Liver (tissue), 9 donors: ENCODE data around the gene CD8A. TPM values are rescaled to one million over a fixed set of nuclear protein-coding genes. Genes with fewer than 3 reads are reported as not detected.

Source experiments
- DNase-seq: peaks from one replicate; pipeline ENCODE4 v3.0.0-alpha.2; 2017; ENCODE audit warnings: low spot score
- H3K27ac ChIP-seq, 2 donors: one replicate each; pipeline ENCODE4 v1.7.0; 2013; ENCODE audit warnings: inconsistent platforms in 2 of 2, low read length in 2 of 2, control low read depth in 1 of 2, low read depth in 1 of 2, mild to moderate bottlenecking in 1 of 2
- H3K27me3 ChIP-seq, 4 donors: one replicate each; pipeline versions ENCODE4 v1.6.1 to v1.7.0; 2013; ENCODE audit warnings: low read length in 3 of 4, inconsistent platforms in 1 of 4, mild to moderate bottlenecking in 1 of 4, moderate library complexity in 1 of 4; ENCODE audit not compliant: control insufficient read depth in 4 of 4, insufficient read depth in 4 of 4
- H3K36me3 ChIP-seq, 4 donors: one replicate each; pipeline versions ENCODE4 v1.6.1 to v1.7.0; 2013; ENCODE audit warnings: low read length in 3 of 4, mild to moderate bottlenecking in 3 of 4, low read depth in 1 of 4, moderate library complexity in 1 of 4; ENCODE audit not compliant: control insufficient read depth in 4 of 4, insufficient read depth in 3 of 4
- H3K4me1 ChIP-seq, 4 donors: one replicate each; pipeline versions ENCODE4 v1.6.1 to v1.7.0; 2013; ENCODE audit warnings: low read length in 3 of 4, mild to moderate bottlenecking in 3 of 4, moderate library complexity in 1 of 4; ENCODE audit not compliant: control insufficient read depth in 4 of 4, insufficient read depth in 4 of 4
- H3K4me3 ChIP-seq, 3 donors: one replicate each; pipeline versions ENCODE4 v1.6.1 to v1.7.0; 2013; ENCODE audit warnings: low read length in 3 of 3, control low read depth in 1 of 3, low read depth in 1 of 3, mild to moderate bottlenecking in 1 of 3
- H3K9ac ChIP-seq, 2 donors: one replicate each; pipeline ENCODE4 v1.7.0; 2013; ENCODE audit warnings: low read length in 2 of 2, mild to moderate bottlenecking in 2 of 2, moderate library complexity in 2 of 2, control low read depth in 1 of 2, low read depth in 1 of 2
- H3K9me3 ChIP-seq, 4 donors: one replicate each; pipeline versions ENCODE4 v1.6.1 to v1.7.0; 2013; ENCODE audit warnings: low read length in 3 of 4; ENCODE audit not compliant: control insufficient read depth in 4 of 4
- ATF3 ChIP-seq: IDR thresholded peaks from 2 replicates; pipeline ENCODE4 v1.6.1; 2016; ENCODE audit warnings: antibody characterized with exemption
- CTCF ChIP-seq: fragments of 150-350 bp; IDR thresholded peaks from 2 replicates; pipeline ENCODE4 v1.5.1; 2017; ENCODE audit warnings: improper control_type of control experiment, low read depth, low read length; ENCODE audit not compliant: missing input control
- EGR1 ChIP-seq, 2 donors: IDR thresholded peaks; 2 replicates each; pipeline ENCODE4 v1.6.1; 2016 to 2018; ENCODE audit warnings: antibody characterized with exemption in 2 of 2, low read depth in 2 of 2
- FOXA1 ChIP-seq: IDR thresholded peaks from 2 replicates; pipeline ENCODE4 v1.6.1; 2016; ENCODE audit warnings: antibody characterized with exemption
- FOXA2 ChIP-seq: IDR thresholded peaks from 2 replicates; pipeline ENCODE4 v1.6.1; 2016; ENCODE audit warnings: antibody characterized with exemption
- HNF4A ChIP-seq, 2 donors: conservative IDR thresholded peaks; 2 replicates each; pipeline ENCODE4 v1.6.1; 2016; ENCODE audit warnings: antibody characterized with exemption in 2 of 2, mild to moderate bottlenecking in 2 of 2
- HNF4G ChIP-seq: IDR thresholded peaks from 2 replicates; pipeline ENCODE4 v1.6.1; 2016; ENCODE audit warnings: antibody characterized with exemption
- JUND ChIP-seq, 2 donors: IDR thresholded peaks; 2 replicates each; pipeline ENCODE4 v1.6.1; 2016; ENCODE audit warnings: antibody characterized with exemption in 2 of 2
- MAX ChIP-seq: IDR thresholded peaks from 2 replicates; pipeline ENCODE4 v1.6.1; 2016; ENCODE audit warnings: antibody characterized with exemption
- NR2F2 ChIP-seq: IDR thresholded peaks from 2 replicates; pipeline ENCODE4 v1.6.1; 2016; ENCODE audit warnings: antibody characterized with exemption
- RAD21 ChIP-seq, 2 donors: IDR thresholded peaks; 2 replicates each; pipeline ENCODE4 v1.6.1; 2016; ENCODE audit warnings: antibody characterized with exemption in 2 of 2, mild to moderate bottlenecking in 2 of 2
- REST ChIP-seq: IDR thresholded peaks from 2 replicates; pipeline ENCODE4 v1.6.1; 2016; ENCODE audit warnings: antibody characterized with exemption, mild to moderate bottlenecking
- SP1 ChIP-seq: IDR thresholded peaks from 2 replicates; pipeline ENCODE4 v1.6.1; 2018; ENCODE audit warnings: antibody characterized with exemption, mild to moderate bottlenecking
- TAF1 ChIP-seq: conservative IDR thresholded peaks from 2 replicates; pipeline ENCODE4 v1.6.1; 2016; ENCODE audit warnings: antibody characterized with exemption, mild to moderate bottlenecking
- YY1 ChIP-seq: IDR thresholded peaks from 2 replicates; pipeline ENCODE4 v1.6.1; 2016; ENCODE audit warnings: antibody characterized with exemption, mild to moderate bottlenecking
- ZBTB33 ChIP-seq: IDR thresholded peaks from 2 replicates; pipeline ENCODE4 v1.6.1; 2016; ENCODE audit warnings: antibody characterized with exemption
- WGBS: extraction: QIAGEN DNeasy Blood & Tissue Kit; methylation state at CpG from one replicate; pipeline ENCODE4 v1.1.7; 2013; 5-methylcytosine and 5-hydroxymethylcytosine counted together
- polyA plus RNA-seq, 2 donors: library from polyadenylated mRNA; stranded (reverse) in 1 of 2; unstranded in 1 of 2; fragments of 200-250 nt in 1 of 2; fragments of >200 nt in 1 of 2; fragmentation: Nextera tagmentation in 1 of 2; extraction: Ambion mirVana in 1 of 2; gene quantifications; one replicate each; pipeline versions ENCODE4 v1.2.1 to v1.2.3, GENCODE V29; 2013 to 2015
- total RNA-seq, 2 donors: library from RNA; depleted of rRNA; stranded (reverse); fragments of >200 nt; gene quantifications; one replicate each; pipeline ENCODE4 v1.2.3, GENCODE V29; 2014
- donor health status: healthy.
- donor health status: healthy.
- donor health status: healthy.
- donor health status: healthy.
- donor health status: healthy.

CD8A gene
- total and polyA plus RNA-seq, 4 donors = 0.42 to 1.8 (median 0.69) TPM

GRCh38 chr2:86821306-86821705 lies 30.6 kb upstream of the CD8A start:
- Histone ChIP-seq H3K36me3 (no peaks in the 10 kb centered on the region), H3K9me3 (peaks cover 0 to 14% (median 2%) of the 10 kb centered on the region in 4 donors), H3K27me3 (no peaks in the 10 kb centered on the region), H3K4me1 (no peaks in the 10 kb centered on the region), H3K9ac (no peak overlapping the region), H3K27ac (no peak overlapping the region), H3K4me3 (no peak overlapping the region)
- DNase-seq = no peak
- 92% methylated on average over 13 of the region's 13 CpGs for WGBS
- no peak for TF ChIP-seq ATF3
- no peak for TF ChIP-seq HNF4A (conservative IDR thresholded peaks at IDR 0.05)
- no peak for TF ChIP-seq HNF4G
- no peak for TF ChIP-seq MAX
- TF ChIP-seq FOXA2 = no peak
- no peak for TF ChIP-seq YY1
- no peak for TF ChIP-seq EGR1 (IDR thresholded peaks at IDR 0.05; ENCODE audit: low read depth in 2 of 2)
- TF ChIP-seq ZBTB33 = no peak
- no peak for TF ChIP-seq REST
- TF ChIP-seq TAF1 = no peak
- TF ChIP-seq CTCF = no peak
- TF ChIP-seq JUND (IDR thresholded peaks at IDR 0.05) = no peak
- TF ChIP-seq FOXA1 = no peak
- no peak for TF ChIP-seq SP1
- no peak for TF ChIP-seq RAD21 (IDR thresholded peaks at IDR 0.05)

- Histone ChIP-seq H3K4me1 (no peaks in the 10 kb centered on the region), H3K4me3 (no peak overlapping the region)
- WGBS = 80% methylated on average over 2 of the region's 2 CpGs
- no peak for TF ChIP-seq ZBTB33
- TF ChIP-seq HNF4G = no peak
- TF ChIP-seq FOXA1 = no peak
- TF ChIP-seq TAF1 = no peak
- no peak for TF ChIP-seq JUND (IDR thresholded peaks at IDR 0.05)
- TF ChIP-seq EGR1 (IDR thresholded peaks at IDR 0.05; ENCODE audit: low read depth in 2 of 2) = no peak
- no peak for TF ChIP-seq ATF3
- TF ChIP-seq NR2F2 = no peak
- no peak for TF ChIP-seq REST
These were observed 28.2 kb upstream of the CD8A start for GRCh38 chr2:86818957-86819356.

More at GRCh38 chr2:86818957-86819356, 28.2 kb upstream of the CD8A start:
- DNase-seq = no peak
- Histone ChIP-seq H3K27ac (no peak overlapping the region), H3K9me3 (peaks cover 0 to 14% (median 2%) of the 10 kb centered on the region in 4 donors), H3K9ac (no peak overlapping the region), H3K27me3 (no peaks in the 10 kb centered on the region), H3K36me3 (no peaks in the 10 kb centered on the region)
